Prostate gland (tissue), 2 donors: Measurements from ENCODE around the gene CDC40. TPM values are rescaled to one million over a fixed set of nuclear protein-coding genes. Genes with fewer than 3 reads are reported as not detected.
"Not testable (repeated sequence)": the region's sequence is repeated elsewhere in the genome, so short reads cannot be mapped to it uniquely, and the experiment has no call there.

Experiments used
- DNase-seq: peaks from one replicate; pipeline ENCODE4 v3.0.0-alpha.2; 2019; ENCODE audit warnings: low spot score
- H3K27ac ChIP-seq, 2 donors: fragments of 200-600 bp; sonication (generic); 2 replicates each; pipeline ENCODE4 v1.5.1; 2017 to 2019
- H3K27me3 ChIP-seq: fragments of 200-600 bp; sonication (generic); replicated peaks from 2 replicates; pipeline ENCODE4 v1.5.1; 2019; ENCODE audit not compliant: insufficient read depth
- H3K36me3 ChIP-seq, 2 donors: fragments of 200-600 bp; sonication (generic); 1 replicate in 1 of 2; 2 replicates in 1 of 2; pipeline versions ENCODE4 v1.5.1 to v1.8.1; 2017 to 2019
- H3K4me1 ChIP-seq: fragments of 200-600 bp; sonication (generic); replicated peaks from 2 replicates; pipeline ENCODE4 v1.5.1; 2019
- H3K4me3 ChIP-seq, 2 donors: fragments of 200-600 bp; sonication (generic); 2 replicates each; pipeline ENCODE4 v1.5.1; 2017 to 2019
- H3K9me3 ChIP-seq: fragments of 200-600 bp; sonication (generic); 2 replicates; pipeline ENCODE4 v1.5.1; 2017
- POLR2A ChIP-seq: fragments of 450-650 bp; IDR thresholded peaks from one replicate; pipeline ENCODE4 v1.6.1; 2016; ENCODE audit warnings: antibody characterized with exemption, mild to moderate bottlenecking
- POLR2AphosphoS5 ChIP-seq: sonication (generic); formaldehyde crosslinking; IDR thresholded peaks from one replicate; pipeline ENCODE4 v1.6.1; 2017; ENCODE audit warnings: antibody characterized with exemption
- WGBS: methylation state at CpG from one replicate; pipeline ENCODE4 v1.1.5; 2018; 5-methylcytosine and 5-hydroxymethylcytosine counted together
- intact Hi-C: fragments of 100-400 bp; cut with DNase I; formaldehyde crosslinking; loops from one replicate; pipeline ENCODE4 v1.14.2; 2022
- total RNA-seq, 2 donors: library from RNA; depleted of rRNA; stranded (reverse); fragments of >200 nt; gene quantifications; one replicate each; pipeline ENCODE4 v1.1.0, GENCODE V29; 2016
- TF ChIP-seq, protein P1 (sequence below), 4 experiments: fragments of 200-600 bp in 2 of 4; fragments of 450-650 bp in 2 of 4; sonication (generic) in 2 of 4; IDR thresholded peaks; 1 replicate in 3 of 4; 2 replicates in 1 of 4; pipeline ENCODE4 v1.5.1; 2016 to 2019; ENCODE audit warnings: antibody characterized with exemption in 4 of 4, mild to moderate bottlenecking in 2 of 4, moderate library complexity in 2 of 4

Gene CDC40
- total RNA-seq, 2 donors from 2014 or later: 15.8 to 20.4 TPM

DNA sequence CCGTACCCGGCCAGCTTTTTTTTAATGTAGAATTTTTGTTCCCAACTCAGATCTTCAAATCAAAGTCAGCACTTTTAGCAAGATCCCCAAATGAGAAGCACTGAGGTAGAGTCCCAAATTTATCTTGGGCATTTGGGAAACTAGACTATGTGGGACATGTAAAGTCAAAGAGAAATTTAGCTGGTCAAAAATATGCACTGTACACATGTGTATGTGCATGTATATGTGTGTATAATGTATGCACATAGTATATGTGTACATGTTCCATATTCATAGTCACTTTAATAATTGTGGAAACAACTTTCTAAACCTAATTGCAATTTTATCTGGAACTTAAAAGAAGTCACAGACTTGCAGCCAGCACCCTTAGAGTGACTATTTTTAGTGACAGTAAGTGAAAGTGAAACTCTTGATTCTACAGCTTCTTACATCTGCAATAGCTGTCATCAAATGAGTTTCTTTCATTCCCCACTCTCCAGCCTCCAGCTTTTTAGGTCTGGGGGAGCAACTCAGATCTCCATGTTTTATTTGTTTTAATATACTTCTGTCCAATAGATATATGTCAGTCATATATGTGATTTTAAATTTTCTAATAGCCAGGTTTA, 53.6 kb downstream of the CDC40 start:
- no peak overlapping the region for H3K27ac ChIP-seq

DNA sequence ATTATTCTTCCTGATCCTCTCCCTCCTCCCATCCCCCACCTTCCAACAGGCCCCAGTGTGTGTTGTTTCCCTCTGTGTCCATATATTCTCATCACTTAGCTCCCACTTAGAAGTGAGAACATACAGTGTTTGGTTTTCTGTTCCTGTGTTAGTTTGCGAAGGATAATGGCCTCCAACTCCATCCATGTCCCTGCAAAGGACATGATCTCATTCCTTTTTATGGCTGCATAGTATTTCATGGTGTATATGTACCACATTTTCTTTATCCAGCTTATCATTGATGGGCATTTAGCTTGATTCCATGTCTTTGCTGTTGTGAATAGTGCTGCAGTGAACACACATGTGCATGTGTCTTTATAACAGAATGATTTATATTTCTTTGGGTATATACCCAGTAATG, 55.8 kb downstream of the CDC40 start:
- DNase-seq, H3K9me3 ChIP-seq, H3K36me3 ChIP-seq, intact Hi-C loops, H3K27me3 ChIP-seq, H3K4me1 ChIP-seq, H3K4me3 ChIP-seq, H3K27ac ChIP-seq: not testable (repeated sequence)
- WGBS: 100% methylated on average over 1 of the region's 1 CpG

More for the DNA sequence above, 53.6 kb downstream of the CDC40 start:
- TF ChIP-seq, protein P1, sequence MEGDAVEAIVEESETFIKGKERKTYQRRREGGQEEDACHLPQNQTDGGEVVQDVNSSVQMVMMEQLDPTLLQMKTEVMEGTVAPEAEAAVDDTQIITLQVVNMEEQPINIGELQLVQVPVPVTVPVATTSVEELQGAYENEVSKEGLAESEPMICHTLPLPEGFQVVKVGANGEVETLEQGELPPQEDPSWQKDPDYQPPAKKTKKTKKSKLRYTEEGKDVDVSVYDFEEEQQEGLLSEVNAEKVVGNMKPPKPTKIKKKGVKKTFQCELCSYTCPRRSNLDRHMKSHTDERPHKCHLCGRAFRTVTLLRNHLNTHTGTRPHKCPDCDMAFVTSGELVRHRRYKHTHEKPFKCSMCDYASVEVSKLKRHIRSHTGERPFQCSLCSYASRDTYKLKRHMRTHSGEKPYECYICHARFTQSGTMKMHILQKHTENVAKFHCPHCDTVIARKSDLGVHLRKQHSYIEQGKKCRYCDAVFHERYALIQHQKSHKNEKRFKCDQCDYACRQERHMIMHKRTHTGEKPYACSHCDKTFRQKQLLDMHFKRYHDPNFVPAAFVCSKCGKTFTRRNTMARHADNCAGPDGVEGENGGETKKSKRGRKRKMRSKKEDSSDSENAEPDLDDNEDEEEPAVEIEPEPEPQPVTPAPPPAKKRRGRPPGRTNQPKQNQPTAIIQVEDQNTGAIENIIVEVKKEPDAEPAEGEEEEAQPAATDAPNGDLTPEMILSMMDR (IDR thresholded peaks at IDR 0.05): no peak
- TF ChIP-seq POLR2AphosphoS5 (no peak), POLR2A (no peak)
- no peaks in the 10 kb centered on the region for H3K4me1 ChIP-seq
- no peaks in the 10 kb centered on the region for H3K36me3 ChIP-seq
- no peak overlapping the region for H3K4me3 ChIP-seq
- intact Hi-C loops: no loop called here
- H3K27me3 ChIP-seq: no peaks in the 10 kb centered on the region
- H3K9me3 ChIP-seq: no peaks in the 10 kb centered on the region
- WGBS: 96% methylated on average over 2 of the region's 2 CpGs
- no peak for DNase-seq

DNA sequence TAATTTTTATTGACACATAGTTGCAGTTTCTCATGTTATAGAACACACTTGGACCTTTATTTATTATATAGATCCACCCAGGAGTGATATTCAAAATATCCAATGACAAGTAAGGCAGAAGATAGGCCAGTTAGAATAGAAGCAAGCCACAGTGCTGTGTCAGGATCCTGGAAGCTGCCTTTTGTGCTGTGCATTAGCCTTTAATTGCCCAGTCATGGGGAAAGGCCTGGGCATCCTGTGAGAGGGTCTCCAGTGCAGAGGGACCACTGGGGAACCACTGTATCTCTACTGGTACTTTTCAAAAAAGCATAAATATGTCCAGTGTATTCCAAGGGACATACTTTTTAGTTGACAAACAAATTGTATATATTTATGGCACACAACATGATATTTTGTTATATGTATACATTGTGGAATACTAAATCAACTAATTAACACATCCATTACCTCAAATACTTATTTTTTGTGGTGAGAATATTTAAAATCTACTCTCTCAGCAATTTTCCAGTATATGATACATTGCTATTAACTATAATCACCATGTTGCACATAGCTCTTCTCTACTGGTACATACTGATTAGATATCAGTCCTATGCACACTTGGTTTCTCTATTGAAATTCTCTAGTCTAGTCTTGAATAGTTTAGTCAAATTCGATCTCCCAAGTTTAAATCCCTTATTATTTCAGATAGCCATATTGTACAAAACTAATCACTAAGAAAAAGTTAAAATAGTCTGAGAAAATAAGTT, 59.5 kb downstream of the CDC40 start:
- no peaks in the 10 kb centered on the region for H3K4me1 ChIP-seq
- H3K9me3 ChIP-seq: no peaks in the 10 kb centered on the region
- intact Hi-C loops: no loop called here
- WGBS: 98% methylated on average over 1 of the region's 1 CpG
- no peaks in the 10 kb centered on the region for H3K36me3 ChIP-seq
- no peak overlapping the region for H3K27ac ChIP-seq
- no peaks in the 10 kb centered on the region for H3K27me3 ChIP-seq
- no peak for DNase-seq
- TF ChIP-seq, protein P1 (IDR thresholded peaks at IDR 0.05): no peak
- TF ChIP-seq POLR2A (no peak), POLR2AphosphoS5 (no peak)
- H3K4me3 ChIP-seq: no peak overlapping the region

DNA sequence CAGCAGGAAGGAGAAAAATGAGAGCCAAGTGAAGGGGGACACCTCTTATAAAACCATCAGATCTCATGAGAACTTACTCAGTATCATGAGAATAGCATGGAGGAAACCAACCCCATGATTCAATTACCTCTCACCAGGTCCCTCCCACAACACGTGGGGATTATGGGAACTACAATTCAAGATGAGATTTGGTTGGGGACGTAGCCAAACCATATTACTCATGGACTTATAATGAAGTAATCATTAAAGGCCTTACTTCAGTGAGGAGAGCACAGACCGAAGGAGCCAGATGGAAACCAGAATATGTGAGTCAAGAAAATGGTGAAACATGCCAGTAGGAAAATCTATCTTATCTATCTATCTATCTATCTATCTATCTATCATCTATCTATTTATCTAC, 64.4 kb downstream of the CDC40 start:
- H3K36me3 ChIP-seq, H3K9me3 ChIP-seq, intact Hi-C loops, H3K27me3 ChIP-seq, H3K27ac ChIP-seq, H3K4me1 ChIP-seq, DNase-seq, H3K4me3 ChIP-seq: not testable (repeated sequence)
- 88% methylated on average over 3 of the region's 3 CpGs for WGBS

- Histone ChIP-seq H3K9me3 (no peaks in the 10 kb centered on the region), H3K27me3 (no peaks in the 10 kb centered on the region), H3K27ac (no peak overlapping the region), H3K4me1 (no peaks in the 10 kb centered on the region), H3K36me3 (no peaks in the 10 kb centered on the region), H3K4me3 (no peak overlapping the region)
- intact Hi-C loops: no loop called here
- 94% methylated on average over 3 of the region's 3 CpGs for WGBS
- TF ChIP-seq POLR2AphosphoS5 (no peak), POLR2A (no peak)
- TF ChIP-seq, protein P1 (IDR thresholded peaks at IDR 0.05): no peak
- DNase-seq: no peak
Measured at GRCh38 chr6:110246378-110246777, 66.2 kb downstream of the CDC40 start.
